H1 (cell line): ENCODE results near the gene WDR19. TPM values are rescaled to one million over a fixed set of nuclear protein-coding genes. Genes with fewer than 3 reads are reported as not detected.

Experiments used
- CTCF ChIA-PET: fragments of 300-600 bp; sonication (Branson Sonifier 250); formaldehyde crosslinking; loops from one replicate; lab custom pipeline; 2021; ENCODE audit not compliant: partially characterized antibody; lab: Charles Lee
- POLR2A ChIA-PET: fragments of 300-600 bp; sonication (Branson Sonifier 250); formaldehyde crosslinking; loops from one replicate; lab custom pipeline; 2021; ENCODE audit warnings: inconsistent platforms; ENCODE audit not compliant: partially characterized antibody; lab: Charles Lee
- DNase-seq, 2 experiments: peaks; one replicate each; pipeline versions ENCODE4 v3.0.0 to v3.0.0-alpha.2; 2010 to 2022; ENCODE audit warnings: low spot score in 2 of 2, low read depth in 1 of 2, mixed read lengths in 1 of 2
- FAIRE-seq: peaks from 2 replicates; lab custom pipeline; 2011; peaks lifted over from hg19 to GRCh38; lab: Jason Lieb, UNC
- H2AFZ ChIP-seq: 2 replicates; pipeline ENCODE4 v1.8.1; 2012; ENCODE audit warnings: low read length, inconsistent platforms
- H2AK5ac ChIP-seq: 2 replicates; pipeline ENCODE4 v1.6.1; 2013; ENCODE audit warnings: low read depth, low read length
- H2BK120ac ChIP-seq: replicated peaks from 2 replicates; pipeline ENCODE3; 2013; ENCODE audit warnings: low read depth, low read length, inconsistent platforms
- H2BK12ac ChIP-seq: 2 replicates; pipeline ENCODE4 v1.6.1; 2013; ENCODE audit warnings: low read depth, low read length
- H2BK15ac ChIP-seq: 2 replicates; pipeline ENCODE4 v1.6.1; 2013; ENCODE audit warnings: low read length
- H2BK20ac ChIP-seq: 2 replicates; pipeline ENCODE4 v1.6.1; 2013; ENCODE audit warnings: low read length
- H2BK5ac ChIP-seq: 2 replicates; pipeline ENCODE4 v1.6.1; 2013; ENCODE audit warnings: low read depth, low read length
- H3K14ac ChIP-seq: 2 replicates; pipeline ENCODE4 v1.6.1; 2013; ENCODE audit warnings: inconsistent platforms; ENCODE audit not compliant: insufficient read length
- H3K18ac ChIP-seq: 2 replicates; pipeline ENCODE4 v1.6.1; 2013; ENCODE audit warnings: low read length; ENCODE audit errors: extremely low read depth
- H3K23ac ChIP-seq: 2 replicates; pipeline ENCODE4 v1.6.1; 2013; ENCODE audit warnings: inconsistent platforms; ENCODE audit not compliant: insufficient read length
- H3K23me2 ChIP-seq: 2 replicates; pipeline ENCODE4 v1.6.1; 2013; ENCODE audit warnings: low read depth, low read length
- H3K27ac ChIP-seq: 2 replicates; pipeline ENCODE4 v1.6.1; 2011; ENCODE audit warnings: low read depth, low read length, inconsistent platforms
- H3K27me3 ChIP-seq, 4 experiments: replicated peaks in 1 of 4; 1 replicate in 1 of 4; 2 replicates in 3 of 4; pipeline versions ENCODE4 v1.6.1 to v1.8.1; 2011 to 2013; ENCODE audit warnings: low read length in 3 of 4, mild to moderate bottlenecking in 3 of 4, inconsistent platforms in 2 of 4, mixed read lengths in 2 of 4, moderate library complexity in 1 of 4; ENCODE audit not compliant: control insufficient read depth in 3 of 4, insufficient read depth in 3 of 4; ENCODE audit errors: extremely low read depth in 1 of 4
- H3K36me3 ChIP-seq, 4 experiments: 2 replicates each; pipeline versions ENCODE4 v1.6.1 to v1.8.1; 2011 to 2013; ENCODE audit warnings: mild to moderate bottlenecking in 4 of 4, low read length in 3 of 4, moderate library complexity in 2 of 4, control low read depth in 1 of 4, inconsistent platforms in 1 of 4; ENCODE audit not compliant: insufficient read depth in 4 of 4, control insufficient read depth in 2 of 4
- H3K4ac ChIP-seq: replicated peaks from 2 replicates; pipeline ENCODE3; 2013; ENCODE audit warnings: low read length, low read depth, mixed read lengths, inconsistent platforms; ENCODE audit not compliant: insufficient read length
- H3K4me1 ChIP-seq, 4 experiments: replicated peaks in 1 of 4; 1 replicate in 1 of 4; 2 replicates in 3 of 4; pipeline versions ENCODE4 v1.6.1 to v1.8.1; 2011 to 2013; ENCODE audit warnings: low read length in 3 of 4, inconsistent platforms in 2 of 4, mixed read lengths in 1 of 4; ENCODE audit not compliant: insufficient read depth in 4 of 4, control insufficient read depth in 3 of 4
- H3K4me2 ChIP-seq, 2 experiments: 2 replicates each; pipeline versions ENCODE4 v1.6.1 to v1.8.1; 2011 to 2013; ENCODE audit warnings: low read depth in 2 of 2, low read length in 2 of 2, control low read depth in 1 of 2, inconsistent platforms in 1 of 2, mild to moderate bottlenecking in 1 of 2; ENCODE audit not compliant: insufficient read depth in 1 of 2
- H3K4me3 ChIP-seq, 4 experiments: fragments of 200-600, 300-600 bp in 1 of 4; sonication (generic), shearing (Covaris generic), sonication (Bioruptor Twin) in 1 of 4; 2 replicates each; pipeline versions ENCODE4 v1.5.1 to v1.8.1; 2011 to 2016; ENCODE audit warnings: low read length in 4 of 4, low read depth in 3 of 4, control low read depth in 2 of 4, inconsistent platforms in 2 of 4, mild to moderate bottlenecking in 2 of 4, mixed read lengths in 1 of 4, moderate library complexity in 1 of 4; ENCODE audit not compliant: insufficient read depth in 2 of 4; ENCODE audit errors: extremely low read depth in 1 of 4
- H3K56ac ChIP-seq: replicated peaks from 2 replicates; pipeline ENCODE3; 2013; ENCODE audit warnings: low read depth, mild to moderate bottlenecking, mixed read lengths, low read length, inconsistent platforms; ENCODE audit not compliant: insufficient read length
- H3K79me1 ChIP-seq: 2 replicates; pipeline ENCODE4 v1.6.1; 2013; ENCODE audit warnings: low read depth, low read length, control low read depth
- H3K79me2 ChIP-seq, 2 experiments: 2 replicates each; pipeline versions ENCODE4 v1.6.1 to v1.8.1; 2012 to 2013; ENCODE audit warnings: low read length in 2 of 2, mild to moderate bottlenecking in 2 of 2, inconsistent platforms in 1 of 2; ENCODE audit not compliant: insufficient read depth in 2 of 2, control insufficient read depth in 1 of 2
- H3K9ac ChIP-seq, 4 experiments: replicated peaks in 1 of 4; 1 replicate in 1 of 4; 2 replicates in 3 of 4; pipeline versions ENCODE4 v1.6.1 to v1.8.1; 2011 to 2013; ENCODE audit warnings: low read depth in 3 of 4, low read length in 3 of 4, control low read depth in 2 of 4, mild to moderate bottlenecking in 2 of 4, moderate library complexity in 2 of 4, inconsistent platforms in 1 of 4; ENCODE audit errors: extremely low read depth in 1 of 4
- H3K9me3 ChIP-seq, 2 experiments: 2 replicates each; pipeline versions ENCODE4 v1.6.1 to v1.8.1; 2012 to 2013; ENCODE audit warnings: mild to moderate bottlenecking in 2 of 2, moderate library complexity in 2 of 2, control low read depth in 1 of 2, inconsistent platforms in 1 of 2, low read depth in 1 of 2, low read length in 1 of 2, mixed read lengths in 1 of 2; ENCODE audit not compliant: insufficient read depth in 2 of 2
- H4K20me1 ChIP-seq, 2 experiments: replicated peaks in 1 of 2; 2 replicates each; pipeline versions ENCODE3 to v1.8.1; 2011 to 2013; ENCODE audit warnings: inconsistent platforms in 2 of 2, low read length in 2 of 2, mild to moderate bottlenecking in 1 of 2; ENCODE audit not compliant: insufficient read depth in 2 of 2, control insufficient read depth in 1 of 2
- H4K5ac ChIP-seq: 2 replicates; pipeline ENCODE4 v1.6.1; 2013; ENCODE audit warnings: low read length, low read depth, mixed read lengths, inconsistent platforms; ENCODE audit not compliant: insufficient read length
- H4K8ac ChIP-seq: 2 replicates; pipeline ENCODE4 v1.8.0; 2013; ENCODE audit warnings: mild to moderate bottlenecking, moderate library complexity, low read length, inconsistent platforms; ENCODE audit not compliant: insufficient read depth; ENCODE audit errors: extremely low read depth
- H4K91ac ChIP-seq: replicated peaks from 2 replicates; pipeline ENCODE3; 2013; ENCODE audit warnings: low read length, mixed read lengths, inconsistent platforms; ENCODE audit not compliant: insufficient read length
- CREB1 ChIP-seq: IDR thresholded peaks from 2 replicates; pipeline ENCODE4 v1.6.1; 2012; ENCODE audit warnings: inconsistent platforms
- GTF2F1 ChIP-seq: IDR thresholded peaks from 2 replicates; pipeline ENCODE4 v1.6.1; 2012; ENCODE audit warnings: low read depth, low read length, improper control_type of control experiment, borderline replicate concordance
- JUND ChIP-seq: IDR thresholded peaks from 2 replicates; pipeline ENCODE4 v1.6.1; 2011; ENCODE audit warnings: mild to moderate bottlenecking, improper control_type of control experiment, low read length
- KDM1A ChIP-seq: fragments of 200-600, 300-600 bp; sonication (generic); IDR thresholded peaks from 2 replicates; pipeline ENCODE4 v1.7.1; 2016; ENCODE audit warnings: mild to moderate bottlenecking, low read length, borderline replicate concordance
- RAD21 ChIP-seq, 2 experiments: IDR thresholded peaks in 1 of 2; conservative IDR thresholded peaks in 1 of 2; 2 replicates each; pipeline ENCODE4 v1.6.1; 2011; ENCODE audit warnings: low read depth in 2 of 2, low read length in 2 of 2, improper control_type of control experiment in 1 of 2, inconsistent platforms in 1 of 2, mild to moderate bottlenecking in 1 of 2, moderate library complexity in 1 of 2
- SIRT6 ChIP-seq: IDR thresholded peaks from one replicate; pipeline ENCODE4 v1.7.1; 2012; ENCODE audit warnings: low read length, inconsistent platforms
- SRF ChIP-seq: IDR thresholded peaks from 2 replicates; pipeline ENCODE4 v1.6.1; 2011; ENCODE audit warnings: mild to moderate bottlenecking, low read depth, low read length, moderate library complexity
- WGBS, 2 experiments: shearing (Covaris generic) in 1 of 2; methylation state at CpG; one replicate each; pipeline versions ENCODE4 v1.1.6 to v1.1.7; 2013 to 2015; ENCODE audit warnings: low lambda C conversion rate in 2 of 2, mixed read lengths in 2 of 2, inconsistent platforms in 1 of 2, low coverage in 1 of 2, missing lambda C conversion rate in 1 of 2; ENCODE audit not compliant: insufficient replicate concordance in 2 of 2, insufficient coverage in 1 of 2, insufficient read length in 1 of 2; ENCODE audit errors: extremely low coverage in 1 of 2, missing lambda C conversion rate in 1 of 2; 5-methylcytosine and 5-hydroxymethylcytosine counted together
- polyA plus RNA-seq, 7 experiments: library from polyadenylated mRNA; depleted of rRNA in 3 of 7; stranded (reverse) in 5 of 7; unstranded in 2 of 7; fragments of >200 nt in 5 of 7; fragments of 200-250 nt in 2 of 7; gene quantifications; 1 replicate in 5 of 7; 2 replicates in 1 of 7; 4 replicates in 1 of 7; pipeline versions ENCODE4 v1.2.1 to v1.2.3, GENCODE V29; 2011 to 2013; ENCODE audit warnings: missing spikeins in 2 of 7, mixed read lengths in 2 of 7
- total RNA-seq: library from RNA; stranded (reverse); fragmentation: NEBNext Ultra II Directional; extraction: Animal tissue kit (Norgen Biotek cat#: 25700); gene quantifications from 2 replicates; pipeline ENCODE4 v1.2.1, GENCODE V29; 2021
- TF ChIP-seq, protein P1 (sequence below): IDR thresholded peaks from 2 replicates; pipeline ENCODE4 v1.6.1; 2011; ENCODE audit warnings: low read length, improper control_type of control experiment

The WDR19 gene
- total and polyA plus RNA-seq, 2 of the 8 experiments (the other 6 are each of a cell fraction or from before 2014, with no cell fraction given), result 22.2 to 23.3 TPM

- H2AFZ ChIP-seq, result no peak overlapping the region
- 85% methylated on average over 2 of the region's 2 CpGs; no CpG with 5 or more reads in 1 of the 2 experiments for WGBS, 2 experiments
- no peaks in the 10 kb centered on the region for H3K79me1 ChIP-seq
- no peak overlapping the region for H2AK5ac ChIP-seq
- H3K23me2 ChIP-seq, result no peaks in the 10 kb centered on the region
- no peak for FAIRE-seq
- H3K79me2 ChIP-seq, result no peaks in the 10 kb centered on the region
- H3K4me1 ChIP-seq, result no peaks in the 10 kb centered on the region
- H2BK12ac ChIP-seq, result no peak overlapping the region
- H4K5ac ChIP-seq, result no peak overlapping the region
- no peak overlapping the region for H3K4ac ChIP-seq
- H3K56ac ChIP-seq, result no peak overlapping the region
- H3K9ac ChIP-seq, result no peak overlapping the region
- no peak overlapping the region for H4K91ac ChIP-seq
- TF ChIP-seq SRF, result no peak
- no peak for TF ChIP-seq RAD21 (IDR thresholded peaks at IDR 0.05 in 1 of 2, conservative IDR thresholded peaks at IDR 0.05 in 1 of 2; ENCODE audit: low read depth in 2 of 2, low read length in 2 of 2)
- TF ChIP-seq JUND, result no peak
- no peak for TF ChIP-seq SIRT6
- no peak for TF ChIP-seq GTF2F1
- TF ChIP-seq, protein P1, sequence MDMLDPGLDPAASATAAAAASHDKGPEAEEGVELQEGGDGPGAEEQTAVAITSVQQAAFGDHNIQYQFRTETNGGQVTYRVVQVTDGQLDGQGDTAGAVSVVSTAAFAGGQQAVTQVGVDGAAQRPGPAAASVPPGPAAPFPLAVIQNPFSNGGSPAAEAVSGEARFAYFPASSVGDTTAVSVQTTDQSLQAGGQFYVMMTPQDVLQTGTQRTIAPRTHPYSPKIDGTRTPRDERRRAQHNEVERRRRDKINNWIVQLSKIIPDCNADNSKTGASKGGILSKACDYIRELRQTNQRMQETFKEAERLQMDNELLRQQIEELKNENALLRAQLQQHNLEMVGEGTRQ, result no peak
- no peak for TF ChIP-seq KDM1A
- TF ChIP-seq CREB1, result no peak
- H2BK120ac ChIP-seq, result no peak overlapping the region
- ChIA-PET CTCF (no interaction called here), POLR2A (no interaction called here)
- H3K4me3 ChIP-seq, result no peak overlapping the region
- no peak overlapping the region for H3K23ac ChIP-seq
- H4K8ac ChIP-seq, result no peak overlapping the region
- no peak for DNase-seq
- H2BK20ac ChIP-seq, result no peak overlapping the region
- H3K27me3 ChIP-seq, result no peaks in the 10 kb centered on the region
- no peak overlapping the region for H3K27ac ChIP-seq
- no peak overlapping the region for H3K4me2 ChIP-seq
- no peak overlapping the region for H3K14ac ChIP-seq
- no peaks in the 10 kb centered on the region for H3K36me3 ChIP-seq
- H2BK5ac ChIP-seq, result no peak overlapping the region
- no peak overlapping the region for H3K18ac ChIP-seq
- no peaks in the 10 kb centered on the region for H4K20me1 ChIP-seq
- H2BK15ac ChIP-seq, result no peak overlapping the region
- H3K9me3 ChIP-seq, result no peaks in the 10 kb centered on the region
These were observed 48.1 kb downstream of the WDR19 start for GRCh38 chr4:39230462-39230861.
